Keratinocyte (primary cell): Measurements from ENCODE around the gene WDR77. TPM values are rescaled to one million over a fixed set of nuclear protein-coding genes. Genes with fewer than 3 reads are reported as not detected.

Experiments used
- DNase-seq: peaks from one replicate; pipeline ENCODE4 v3.0.0-alpha.2; 2011; ENCODE audit warnings: low read depth, missing footprints, low spot score
- FAIRE-seq: peaks from 2 replicates; lab custom pipeline; 2011; peaks lifted over from hg19 to GRCh38; lab: Jason Lieb, UNC
- H2AFZ ChIP-seq: 2 replicates; pipeline ENCODE4 v1.6.0; 2012; ENCODE audit warnings: low read length, control low read depth, inconsistent platforms; ENCODE audit not compliant: control insufficient read depth
- H3K27ac ChIP-seq: 2 replicates; pipeline ENCODE4 v1.5.1; 2011; ENCODE audit warnings: low read length; ENCODE audit not compliant: control insufficient read depth, insufficient read depth
- H3K27me3 ChIP-seq: 3 replicates; pipeline ENCODE4 v1.6.0; 2011; ENCODE audit warnings: low read length; ENCODE audit not compliant: control insufficient read depth, insufficient read depth; ENCODE audit errors: extremely low read depth
- H3K36me3 ChIP-seq, 2 experiments: 2 replicates in 1 of 2; 3 replicates in 1 of 2; pipeline ENCODE4 v1.5.1; 2011; ENCODE audit warnings: low read length in 2 of 2, mild to moderate bottlenecking in 1 of 2; ENCODE audit not compliant: control insufficient read depth in 2 of 2, insufficient read depth in 2 of 2; ENCODE audit errors: extremely low read depth in 1 of 2
- H3K4me1 ChIP-seq: 3 replicates; pipeline ENCODE4 v1.5.1; 2011; ENCODE audit warnings: low read length; ENCODE audit not compliant: control insufficient read depth, insufficient read depth; ENCODE audit errors: extremely low read depth
- H3K4me2 ChIP-seq: 3 replicates; pipeline ENCODE4 v1.6.0; 2011; ENCODE audit warnings: low read depth, low read length; ENCODE audit not compliant: control insufficient read depth, insufficient read depth; ENCODE audit errors: extremely low read depth
- H3K4me3 ChIP-seq, 3 experiments: fragments of 200-600 bp in 1 of 3; sonication (generic) in 1 of 3; 2 replicates in 2 of 3; 3 replicates in 1 of 3; pipeline ENCODE4 v1.5.1; 2011 to 2016; ENCODE audit warnings: low read length in 3 of 3, mild to moderate bottlenecking in 3 of 3, control low read depth in 2 of 3, inconsistent platforms in 1 of 3, low read depth in 1 of 3, mixed read lengths in 1 of 3, mixed run types in 1 of 3, moderate library complexity in 1 of 3; ENCODE audit not compliant: control insufficient read depth in 2 of 3, insufficient read depth in 2 of 3; ENCODE audit errors: extremely low read depth in 1 of 3
- H3K79me2 ChIP-seq: 2 replicates; pipeline ENCODE4 v1.6.0; 2012; ENCODE audit warnings: low read length; ENCODE audit not compliant: control insufficient read depth, insufficient read depth
- H3K9ac ChIP-seq: 3 replicates; pipeline ENCODE4 v1.6.0; 2011; ENCODE audit warnings: low read length; ENCODE audit not compliant: control insufficient read depth, insufficient read depth; ENCODE audit errors: extremely low read depth
- H3K9me1 ChIP-seq: 3 replicates; pipeline ENCODE4 v1.6.0; 2011; ENCODE audit warnings: low read length; ENCODE audit not compliant: control insufficient read depth, insufficient read depth; ENCODE audit errors: extremely low read depth
- H3K9me3 ChIP-seq: 2 replicates; pipeline ENCODE4 v1.5.1; 2012; ENCODE audit warnings: low read depth, low read length; ENCODE audit not compliant: control insufficient read depth
- H4K20me1 ChIP-seq: 3 replicates; pipeline ENCODE4 v1.6.0; 2011; ENCODE audit warnings: low read length; ENCODE audit not compliant: control insufficient read depth, insufficient read depth; ENCODE audit errors: extremely low read depth
- CTCF ChIP-seq, 3 experiments: IDR thresholded peaks in 1 of 3; conservative IDR thresholded peaks in 1 of 3; optimal IDR thresholded peaks in 1 of 3; 2 replicates in 2 of 3; 3 replicates in 1 of 3; pipeline versions ENCODE3 to v1.5.1; 2011; ENCODE audit warnings: low read length in 3 of 3, mild to moderate bottlenecking in 3 of 3, moderate library complexity in 2 of 3, control low read depth in 1 of 3, inconsistent platforms in 1 of 3; ENCODE audit not compliant: insufficient read depth in 2 of 3; ENCODE audit errors: extremely low read depth in 1 of 3
- EZH2 ChIP-seq: IDR thresholded peaks from one replicate; pipeline ENCODE4 v1.6.1; 2012; ENCODE audit warnings: inconsistent platforms, mild to moderate bottlenecking, low read length, moderate library complexity
- dilution Hi-C: fragments of 300-500 bp; cut with MboI; formaldehyde crosslinking; loops from one replicate; pipeline ENCODE4 v1.7.0; 2020; ENCODE audit warnings: low sequenced_read_pairs; ENCODE audit not compliant: extremely low pct_ligation_motif_present
- polyA plus RNA-seq, 5 experiments: library from polyadenylated mRNA; depleted of rRNA in 3 of 5; stranded (reverse) in 3 of 5; stranded (forward) in 1 of 5; unstranded in 1 of 5; fragments of >200 nt; gene quantifications; 1 replicate in 1 of 5; 2 replicates in 3 of 5; 3 replicates in 1 of 5; pipeline versions ENCODE4 v1.2.1 to v1.2.3, GENCODE V29; 2011 to 2012; ENCODE audit warnings: missing spikeins in 2 of 5, low read depth in 1 of 5, low replicate concordance in 1 of 5

WDR77 gene
- polyA plus RNA-seq, 1 donor (not counting 4 experiments of a cell fraction or from before 2014, with no cell fraction given): 110 TPM

- Histone ChIP-seq H3K79me2 (peaks cover 58% of the 10 kb centered on the region), H3K9me3 (no peaks in the 10 kb centered on the region), H3K9me1 (no peaks in the 10 kb centered on the region), H3K4me3 (no peak overlapping the region), H3K4me2 (no peak overlapping the region), H3K36me3 (peaks cover 4 to 19% of the 10 kb centered on the region in 2 experiments), H3K27ac (no peak overlapping the region), H2AFZ (no peak overlapping the region), H3K27me3 (no peaks in the 10 kb centered on the region), H3K9ac (no peak overlapping the region), H4K20me1 (no peaks in the 10 kb centered on the region), H3K4me1 (peaks cover 12% of the 10 kb centered on the region)
- no peak for FAIRE-seq
- no peak for TF ChIP-seq CTCF (optimal IDR thresholded peaks at IDR 0.05 in 1 of 3, IDR thresholded peaks at IDR 0.05 in 1 of 3, conservative IDR thresholded peaks at IDR 0.05 in 1 of 3; ENCODE audit: extremely low read depth in 1 of 3, insufficient read depth in 2 of 3, low read length in 3 of 3)
- TF ChIP-seq EZH2: no peak
- dilution Hi-C loops: no loop called here
- no peak for DNase-seq
These were observed 4.7 kb upstream of the WDR77 start for GRCh38 chr1:111453706-111454105.

- Histone ChIP-seq H4K20me1 (no peaks in the 10 kb centered on the region), H3K4me2 (no peak overlapping the region), H3K4me3 (no peak overlapping the region), H3K9me1 (no peaks in the 10 kb centered on the region), H3K36me3 (peaks cover 2 to 11% of the 10 kb centered on the region in 2 experiments), H3K27ac (no peak overlapping the region), H3K9ac (no peak overlapping the region), H3K9me3 (no peaks in the 10 kb centered on the region), H3K4me1 (peaks cover 17% of the 10 kb centered on the region), H3K27me3 (no peaks in the 10 kb centered on the region), H3K79me2 (peaks cover 69% of the 10 kb centered on the region), H2AFZ (no peak overlapping the region)
- FAIRE-seq: no peak
- TF ChIP-seq CTCF (optimal IDR thresholded peaks at IDR 0.05 in 1 of 3, IDR thresholded peaks at IDR 0.05 in 1 of 3, conservative IDR thresholded peaks at IDR 0.05 in 1 of 3; ENCODE audit: extremely low read depth in 1 of 3, insufficient read depth in 2 of 3, low read length in 3 of 3) (no peak), EZH2 (no peak)
- dilution Hi-C loops: no loop called here
- DNase-seq: no peak
These were observed 3.5 kb upstream of the WDR77 start for GRCh38 chr1:111452581-111452980.
